H9 (cell line): ENCODE measurements around the gene ANKMY1. TPM values are rescaled to one million over a fixed set of nuclear protein-coding genes. Genes with fewer than 3 reads are reported as not detected.

Experiments
- DNase-seq: peaks from one replicate; pipeline ENCODE4 v3.0.0-alpha.2; 2017
- H2AFZ ChIP-seq: one replicate; pipeline ENCODE4 v1.6.1; 2013; ENCODE audit warnings: mild to moderate bottlenecking, low read length, control low read depth, moderate library complexity
- H2AK5ac ChIP-seq: 2 replicates; pipeline ENCODE4 v1.6.1; 2013; ENCODE audit warnings: low read length, control low read depth, mixed read lengths; ENCODE audit not compliant: insufficient read length
- H2BK120ac ChIP-seq: one replicate; pipeline ENCODE4 v1.6.1; 2013; ENCODE audit warnings: low read depth, mild to moderate bottlenecking, low read length, control low read depth, inconsistent platforms; ENCODE audit not compliant: poor library complexity, severe bottlenecking
- H2BK12ac ChIP-seq: 2 replicates; pipeline ENCODE4 v1.6.1; 2013; ENCODE audit warnings: low read length, control low read depth, mixed read lengths, low read depth; ENCODE audit not compliant: insufficient read length
- H2BK15ac ChIP-seq: 2 replicates; pipeline ENCODE4 v1.6.1; 2013; ENCODE audit warnings: low read depth, low read length, control low read depth
- H2BK20ac ChIP-seq: one replicate; pipeline ENCODE4 v1.6.1; 2013; ENCODE audit warnings: low read depth, mild to moderate bottlenecking, low read length, control low read depth, inconsistent platforms; ENCODE audit not compliant: poor library complexity, severe bottlenecking
- H2BK5ac ChIP-seq: 2 replicates; pipeline ENCODE4 v1.6.1; 2013; ENCODE audit warnings: low read length, control low read depth, mixed read lengths; ENCODE audit not compliant: insufficient read length
- H3K14ac ChIP-seq: 2 replicates; pipeline ENCODE4 v1.6.1; 2013; ENCODE audit warnings: low read length, control low read depth; ENCODE audit not compliant: insufficient read depth
- H3K18ac ChIP-seq: 2 replicates; pipeline ENCODE4 v1.6.1; 2013; ENCODE audit warnings: low read depth, mild to moderate bottlenecking, mixed read lengths, low read length, control low read depth; ENCODE audit not compliant: insufficient read length
- H3K23ac ChIP-seq: 2 replicates; pipeline ENCODE4 v1.6.1; 2013; ENCODE audit warnings: low read length, control low read depth, mixed read lengths, low read depth; ENCODE audit not compliant: insufficient read length
- H3K23me2 ChIP-seq: 2 replicates; pipeline ENCODE4 v1.6.1; 2013; ENCODE audit warnings: low read depth, mild to moderate bottlenecking, mixed read lengths, low read length, control low read depth; ENCODE audit not compliant: insufficient read length, poor library complexity, severe bottlenecking
- H3K27ac ChIP-seq: 2 replicates; pipeline ENCODE4 v1.5.1; 2013; ENCODE audit warnings: low read length, control low read depth, mixed read lengths, low read depth; ENCODE audit not compliant: insufficient read length
- H3K27me3 ChIP-seq: 2 replicates; pipeline ENCODE4 v1.6.1; 2013; ENCODE audit warnings: low read length, control low read depth, inconsistent platforms; ENCODE audit not compliant: insufficient read depth
- H3K4ac ChIP-seq: 2 replicates; pipeline ENCODE4 v1.6.1; 2013; ENCODE audit warnings: low read depth, mild to moderate bottlenecking, control low read depth, inconsistent platforms, low read length, moderate library complexity
- H3K4me1 ChIP-seq: 2 replicates; pipeline ENCODE4 v1.6.1; 2013; ENCODE audit warnings: low read length, control low read depth, inconsistent platforms; ENCODE audit not compliant: insufficient read depth
- H3K4me2 ChIP-seq: 2 replicates; pipeline ENCODE4 v1.6.1; 2013; ENCODE audit warnings: low read length, control low read depth, mixed read lengths; ENCODE audit not compliant: insufficient read length, insufficient read depth
- H3K56ac ChIP-seq: 2 replicates; pipeline ENCODE4 v1.6.1; 2013; ENCODE audit warnings: low read depth, mild to moderate bottlenecking, mixed read lengths, low read length, control low read depth; ENCODE audit not compliant: insufficient read length
- H3K79me1 ChIP-seq: 2 replicates; pipeline ENCODE4 v1.6.1; 2013; ENCODE audit warnings: low read depth, mild to moderate bottlenecking, moderate library complexity, low read length, control low read depth, inconsistent platforms; ENCODE audit not compliant: insufficient read depth, poor library complexity, severe bottlenecking
- H3K79me2 ChIP-seq: 2 replicates; pipeline ENCODE4 v1.6.1; 2013; ENCODE audit warnings: low read length, control low read depth, inconsistent platforms; ENCODE audit not compliant: insufficient read depth
- H3K9ac ChIP-seq: 2 replicates; pipeline ENCODE4 v1.6.1; 2013; ENCODE audit warnings: low read length, control low read depth, mixed read lengths; ENCODE audit not compliant: insufficient read length; ENCODE audit errors: extremely low read depth
- H3K9me3 ChIP-seq: one replicate; pipeline ENCODE4 v1.6.1; 2013; ENCODE audit warnings: low read depth, low read length, inconsistent platforms; ENCODE audit not compliant: control insufficient read depth
- H3T11ph ChIP-seq: one replicate; pipeline ENCODE4 v1.6.1; 2013; ENCODE audit warnings: mild to moderate bottlenecking, low read length, control low read depth, inconsistent platforms
- H4K20me1 ChIP-seq: one replicate; pipeline ENCODE4 v1.6.1; 2013; ENCODE audit not compliant: control insufficient read depth, insufficient read length, insufficient read depth
- H4K5ac ChIP-seq: 2 replicates; pipeline ENCODE4 v1.6.1; 2013; ENCODE audit warnings: low read depth, mild to moderate bottlenecking, mixed read lengths, low read length, control low read depth; ENCODE audit not compliant: insufficient read length
- H4K8ac ChIP-seq: replicated peaks from 2 replicates; pipeline ENCODE4 v1.6.1; 2013; ENCODE audit warnings: low read length, control low read depth, mixed read lengths, low read depth; ENCODE audit not compliant: insufficient read length
- H4K91ac ChIP-seq: 2 replicates; pipeline ENCODE4 v1.6.1; 2013; ENCODE audit warnings: low read depth, mild to moderate bottlenecking, moderate library complexity, mixed read lengths, low read length, control low read depth; ENCODE audit not compliant: insufficient read length
- H3K27ac Mint-ChIP-seq, 3 experiments: 2 replicates in 2 of 3; 3 replicates in 1 of 3; pipeline ENCODE4 v1.8.0; 2020 to 2021; ENCODE audit warnings: mixed read lengths in 3 of 3, mild to moderate bottlenecking in 1 of 3, moderate library complexity in 1 of 3
- H3K27me3 Mint-ChIP-seq: 2 replicates; pipeline ENCODE4 v1.8.0; 2021; ENCODE audit warnings: low read depth, mild to moderate bottlenecking, moderate library complexity, mixed read lengths
- H3K36me3 Mint-ChIP-seq, 3 experiments: 2 replicates in 2 of 3; 3 replicates in 1 of 3; pipeline ENCODE4 v1.8.0; 2020 to 2021; ENCODE audit warnings: low read depth in 3 of 3, mixed read lengths in 3 of 3; ENCODE audit not compliant: insufficient read depth in 1 of 3
- H3K4me1 Mint-ChIP-seq, 2 experiments: 2 replicates each; pipeline ENCODE4 v1.8.0; 2020; ENCODE audit warnings: mixed read lengths in 2 of 2
- H3K4me3 Mint-ChIP-seq, 2 experiments: 2 replicates in 1 of 2; 3 replicates in 1 of 2; pipeline ENCODE4 v1.8.0; 2020 to 2021; ENCODE audit warnings: mild to moderate bottlenecking in 2 of 2, mixed read lengths in 2 of 2, moderate library complexity in 1 of 2
- H3K9me3 Mint-ChIP-seq, 2 experiments: 2 replicates in 1 of 2; 3 replicates in 1 of 2; pipeline ENCODE4 v1.8.0; 2020; ENCODE audit warnings: mild to moderate bottlenecking in 2 of 2, mixed read lengths in 2 of 2, moderate library complexity in 1 of 2
- WGBS: extraction: QIAGEN DNeasy Blood & Tissue Kit; methylation state at CpG from one replicate; pipeline ENCODE4 v1.1.7; 2013; ENCODE audit warnings: missing lambda C conversion rate, low lambda C conversion rate, mixed read lengths; ENCODE audit not compliant: insufficient read length; ENCODE audit errors: extremely low coverage; 5-methylcytosine and 5-hydroxymethylcytosine counted together
- total RNA-seq: library from RNA; stranded (reverse); gene quantifications from 2 replicates; pipeline ENCODE4 v1.2.1, GENCODE V29; 2021
- TF ChIP-seq, protein P1 (sequence below): fragments of 200-600 bp; sonication (generic); conservative IDR thresholded peaks from 3 replicates; pipeline ENCODE4 v1.8.0; 2021; ENCODE audit warnings: antibody characterized with exemption, mild to moderate bottlenecking

The ANKMY1 gene
- total RNA-seq, 1 experiment from 2014 or later: 13.7 TPM

DNA sequence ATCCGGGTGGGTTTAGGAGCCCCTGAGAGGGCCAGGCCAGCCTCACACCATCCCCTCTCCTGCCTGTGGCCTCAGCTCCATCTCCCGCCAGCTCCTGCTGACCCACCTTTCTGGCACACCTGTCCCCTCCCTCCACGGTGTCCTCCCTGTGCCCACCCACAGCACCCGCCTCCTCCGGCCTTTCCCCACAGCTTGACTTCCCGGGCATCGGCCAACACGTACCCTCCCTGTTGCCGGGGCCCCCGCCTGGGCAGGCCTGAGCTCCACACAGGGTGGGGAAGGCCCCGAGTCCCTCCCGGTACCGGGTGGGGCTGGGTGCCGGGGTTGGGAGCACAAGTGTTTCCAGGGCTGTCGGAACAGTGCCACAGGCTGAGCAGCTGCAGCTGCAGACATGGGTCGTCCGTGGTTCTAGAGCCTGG is 115.8 kb downstream of the ANKMY1 start:
- Histone ChIP-seq H2AK5ac (no peak overlapping the region), H2BK5ac (no peak overlapping the region), H2BK12ac (no peak overlapping the region), H4K20me1 (no peaks in the 10 kb centered on the region), H3K27me3 (peaks cover 9% of the 10 kb centered on the region; the same call in 1 of the 2 replicates), H3K79me2 (no peaks in the 10 kb centered on the region; the same call in 1 of the 2 replicates), H3K23ac (no peak overlapping the region), H4K5ac (no peak overlapping the region), H3K4ac (no peak overlapping the region), H3K4me2 (no peak overlapping the region), H4K91ac (no peak overlapping the region), H3K14ac (no peak overlapping the region), H3K27ac (no peak overlapping the region), H3K23me2 (peaks cover under 1% of the 10 kb centered on the region), H2BK120ac (no peak overlapping the region), H3K9ac (no peak overlapping the region), H3K9me3 (no peaks in the 10 kb centered on the region), H4K8ac (no peak overlapping the region), H3T11ph (no peak overlapping the region), H2AFZ (no peak overlapping the region), H2BK20ac (no peak overlapping the region), H2BK15ac (no peak overlapping the region), H3K56ac (no peak overlapping the region), H3K4me1 (no peaks in the 10 kb centered on the region; the same call in 1 of the 2 replicates), H3K79me1 (no peaks in the 10 kb centered on the region), H3K18ac (no peak overlapping the region)
- Mint-ChIP-seq H3K4me1 (peaks cover 4 to 8% of the 10 kb centered on the region in 2 experiments), H3K9me3 (no peaks in the 10 kb centered on the region), H3K27ac (no peak overlapping the region), H3K36me3 (peaks cover 0 to 5% (median 3%) of the 10 kb centered on the region in 3 experiments; a peak in 2 of 7 replicates), H3K27me3 (peaks cover 17% of the 10 kb centered on the region), H3K4me3 (no peak overlapping the region)
- no peak for DNase-seq
- WGBS: no CpG with 5 or more reads among the region's 17 CpGs
- TF ChIP-seq, protein P1, sequence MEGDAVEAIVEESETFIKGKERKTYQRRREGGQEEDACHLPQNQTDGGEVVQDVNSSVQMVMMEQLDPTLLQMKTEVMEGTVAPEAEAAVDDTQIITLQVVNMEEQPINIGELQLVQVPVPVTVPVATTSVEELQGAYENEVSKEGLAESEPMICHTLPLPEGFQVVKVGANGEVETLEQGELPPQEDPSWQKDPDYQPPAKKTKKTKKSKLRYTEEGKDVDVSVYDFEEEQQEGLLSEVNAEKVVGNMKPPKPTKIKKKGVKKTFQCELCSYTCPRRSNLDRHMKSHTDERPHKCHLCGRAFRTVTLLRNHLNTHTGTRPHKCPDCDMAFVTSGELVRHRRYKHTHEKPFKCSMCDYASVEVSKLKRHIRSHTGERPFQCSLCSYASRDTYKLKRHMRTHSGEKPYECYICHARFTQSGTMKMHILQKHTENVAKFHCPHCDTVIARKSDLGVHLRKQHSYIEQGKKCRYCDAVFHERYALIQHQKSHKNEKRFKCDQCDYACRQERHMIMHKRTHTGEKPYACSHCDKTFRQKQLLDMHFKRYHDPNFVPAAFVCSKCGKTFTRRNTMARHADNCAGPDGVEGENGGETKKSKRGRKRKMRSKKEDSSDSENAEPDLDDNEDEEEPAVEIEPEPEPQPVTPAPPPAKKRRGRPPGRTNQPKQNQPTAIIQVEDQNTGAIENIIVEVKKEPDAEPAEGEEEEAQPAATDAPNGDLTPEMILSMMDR: no peak
